Prostate gland (tissue), 2 donors: ENCODE measurements around the gene CDKL4. TPM values are rescaled to one million over a fixed set of nuclear protein-coding genes. Genes with fewer than 3 reads are reported as not detected.

Source experiments
- DNase-seq: peaks from one replicate; pipeline ENCODE4 v3.0.0-alpha.2; 2019; ENCODE audit warnings: low spot score
- H3K27ac ChIP-seq, 2 donors: fragments of 200-600 bp; sonication (generic); 2 replicates each; pipeline ENCODE4 v1.5.1; 2017 to 2019
- H3K27me3 ChIP-seq: fragments of 200-600 bp; sonication (generic); replicated peaks from 2 replicates; pipeline ENCODE4 v1.5.1; 2019; ENCODE audit not compliant: insufficient read depth
- H3K36me3 ChIP-seq, 2 donors: fragments of 200-600 bp; sonication (generic); 1 replicate in 1 of 2; 2 replicates in 1 of 2; pipeline versions ENCODE4 v1.5.1 to v1.8.1; 2017 to 2019
- H3K4me1 ChIP-seq: fragments of 200-600 bp; sonication (generic); replicated peaks from 2 replicates; pipeline ENCODE4 v1.5.1; 2019
- H3K4me3 ChIP-seq, 2 donors: fragments of 200-600 bp; sonication (generic); 2 replicates each; pipeline ENCODE4 v1.5.1; 2017 to 2019
- H3K9me3 ChIP-seq: fragments of 200-600 bp; sonication (generic); 2 replicates; pipeline ENCODE4 v1.5.1; 2017
- POLR2A ChIP-seq: fragments of 450-650 bp; IDR thresholded peaks from one replicate; pipeline ENCODE4 v1.6.1; 2016; ENCODE audit warnings: antibody characterized with exemption, mild to moderate bottlenecking
- POLR2AphosphoS5 ChIP-seq: sonication (generic); formaldehyde crosslinking; IDR thresholded peaks from one replicate; pipeline ENCODE4 v1.6.1; 2017; ENCODE audit warnings: antibody characterized with exemption
- WGBS: methylation state at CpG from one replicate; pipeline ENCODE4 v1.1.5; 2018; 5-methylcytosine and 5-hydroxymethylcytosine counted together
- intact Hi-C: fragments of 100-400 bp; cut with DNase I; formaldehyde crosslinking; loops from one replicate; pipeline ENCODE4 v1.14.2; 2022
- total RNA-seq, 2 donors: library from RNA; depleted of rRNA; stranded (reverse); fragments of >200 nt; gene quantifications; one replicate each; pipeline ENCODE4 v1.1.0, GENCODE V29; 2016
- TF ChIP-seq, protein P1 (sequence below), 4 experiments: fragments of 200-600 bp in 2 of 4; fragments of 450-650 bp in 2 of 4; sonication (generic) in 2 of 4; IDR thresholded peaks; 1 replicate in 3 of 4; 2 replicates in 1 of 4; pipeline ENCODE4 v1.5.1; 2016 to 2019; ENCODE audit warnings: antibody characterized with exemption in 4 of 4, mild to moderate bottlenecking in 2 of 4, moderate library complexity in 2 of 4

Gene CDKL4
- total RNA-seq, 2 donors from 2014 or later, result not detected

DNA sequence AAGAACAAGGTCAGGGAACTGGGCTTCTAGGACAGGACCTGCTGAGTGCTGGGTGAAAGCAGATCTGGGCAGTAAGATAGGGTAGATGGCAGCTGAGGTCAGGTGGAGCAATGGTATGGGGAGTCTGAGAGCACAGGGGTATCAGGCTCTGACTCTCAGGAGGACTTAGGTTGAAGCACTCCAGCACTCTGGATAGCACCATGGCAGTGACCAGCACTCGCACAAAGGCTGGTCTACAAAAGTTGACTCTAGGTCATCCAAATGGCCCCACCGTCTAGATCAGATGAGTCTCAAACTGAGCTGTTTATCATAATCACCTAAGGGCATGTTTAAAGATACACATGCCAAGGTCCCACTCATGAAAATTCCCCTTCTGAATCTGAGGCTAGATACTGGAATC lies 60.1 kb downstream of the CDKL4 start:
- no peak overlapping the region for H3K27ac ChIP-seq
- DNase-seq, result no peak
- H3K27me3 ChIP-seq, result no peaks in the 10 kb centered on the region
- no peaks in the 10 kb centered on the region for H3K36me3 ChIP-seq
- 98% methylated on average over 2 of the region's 2 CpGs for WGBS
- no peaks in the 10 kb centered on the region for H3K4me1 ChIP-seq
- intact Hi-C loops, result no loop called here
- no peaks in the 10 kb centered on the region for H3K9me3 ChIP-seq
- no peak overlapping the region for H3K4me3 ChIP-seq
- TF ChIP-seq POLR2AphosphoS5 (no peak), POLR2A (no peak)
- TF ChIP-seq, protein P1, sequence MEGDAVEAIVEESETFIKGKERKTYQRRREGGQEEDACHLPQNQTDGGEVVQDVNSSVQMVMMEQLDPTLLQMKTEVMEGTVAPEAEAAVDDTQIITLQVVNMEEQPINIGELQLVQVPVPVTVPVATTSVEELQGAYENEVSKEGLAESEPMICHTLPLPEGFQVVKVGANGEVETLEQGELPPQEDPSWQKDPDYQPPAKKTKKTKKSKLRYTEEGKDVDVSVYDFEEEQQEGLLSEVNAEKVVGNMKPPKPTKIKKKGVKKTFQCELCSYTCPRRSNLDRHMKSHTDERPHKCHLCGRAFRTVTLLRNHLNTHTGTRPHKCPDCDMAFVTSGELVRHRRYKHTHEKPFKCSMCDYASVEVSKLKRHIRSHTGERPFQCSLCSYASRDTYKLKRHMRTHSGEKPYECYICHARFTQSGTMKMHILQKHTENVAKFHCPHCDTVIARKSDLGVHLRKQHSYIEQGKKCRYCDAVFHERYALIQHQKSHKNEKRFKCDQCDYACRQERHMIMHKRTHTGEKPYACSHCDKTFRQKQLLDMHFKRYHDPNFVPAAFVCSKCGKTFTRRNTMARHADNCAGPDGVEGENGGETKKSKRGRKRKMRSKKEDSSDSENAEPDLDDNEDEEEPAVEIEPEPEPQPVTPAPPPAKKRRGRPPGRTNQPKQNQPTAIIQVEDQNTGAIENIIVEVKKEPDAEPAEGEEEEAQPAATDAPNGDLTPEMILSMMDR (IDR thresholded peaks at IDR 0.05), result no peak

DNA sequence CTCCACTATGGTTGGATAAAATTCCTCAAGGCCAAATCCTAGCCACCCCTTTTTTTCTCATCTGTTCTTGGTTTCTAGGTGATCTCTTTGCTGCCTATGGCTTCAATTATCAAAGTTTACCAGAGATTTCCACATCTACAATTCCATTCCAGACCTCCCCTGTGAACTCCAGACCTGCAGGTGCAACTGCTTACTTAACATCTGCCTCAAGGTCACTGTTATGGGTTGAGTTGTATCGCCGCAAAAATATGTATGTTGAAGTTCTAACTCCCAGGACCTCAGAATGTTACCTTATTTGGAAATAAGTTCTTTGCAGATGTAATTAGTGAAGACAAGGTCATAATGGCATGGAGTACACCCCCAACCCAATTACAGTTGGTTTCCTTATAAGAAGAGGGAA lies 62.5 kb downstream of the CDKL4 start:
- intact Hi-C loops, result no loop called here
- no peaks in the 10 kb centered on the region for H3K9me3 ChIP-seq
- TF ChIP-seq POLR2A (no peak), POLR2AphosphoS5 (no peak)
- TF ChIP-seq, protein P1 (IDR thresholded peaks at IDR 0.05), result no peak

GRCh38 chr2:39179974-39180960 lies 63.5 kb downstream of the CDKL4 start:
- Histone ChIP-seq H3K27me3 (no peaks in the 10 kb centered on the region), H3K27ac (no peak overlapping the region), H3K4me1 (no peaks in the 10 kb centered on the region), H3K4me3 (no peak overlapping the region), H3K36me3 (no peaks in the 10 kb centered on the region), H3K9me3 (no peaks in the 10 kb centered on the region)
- no peak for DNase-seq
- 76% methylated on average over 12 of the region's 12 CpGs for WGBS
- TF ChIP-seq, protein P1 (IDR thresholded peaks at IDR 0.05), result no peak
- TF ChIP-seq POLR2AphosphoS5 (no peak), POLR2A (no peak)
- intact Hi-C loops, result no loop called here

More for the DNA sequence above, 62.5 kb downstream of the CDKL4 start:
- H3K4me3 ChIP-seq, result no peak overlapping the region
- DNase-seq, result no peak
- H3K36me3 ChIP-seq, result no peaks in the 10 kb centered on the region
- H3K27me3 ChIP-seq, result no peaks in the 10 kb centered on the region
- H3K4me1 ChIP-seq, result no peaks in the 10 kb centered on the region
- WGBS, result 93% methylated on average over 2 of the region's 2 CpGs
- H3K27ac ChIP-seq, result no peak overlapping the region

DNA sequence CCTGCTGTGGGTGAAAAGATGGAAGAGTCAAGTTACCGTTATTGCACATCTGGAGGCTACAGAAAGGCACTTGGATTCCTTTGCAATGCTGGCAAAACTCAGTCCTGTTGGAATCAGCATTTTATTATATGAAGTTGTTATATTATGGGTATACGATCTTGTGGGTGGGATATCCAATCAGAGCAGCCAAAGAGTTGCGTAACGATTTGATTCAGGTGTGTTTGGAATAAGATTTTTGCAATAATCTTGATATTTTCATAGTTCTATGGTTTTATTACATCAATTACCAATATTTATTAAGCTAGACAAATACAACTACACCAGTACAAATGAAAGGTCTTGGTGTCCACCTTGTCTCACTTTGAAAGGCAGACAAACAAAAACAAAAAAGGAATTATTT lies 65.0 kb downstream of the CDKL4 start:
- intact Hi-C loops, result no loop called here
- 78% methylated on average over 4 of the region's 4 CpGs for WGBS

More for the DNA sequence above, 65.0 kb downstream of the CDKL4 start:
- Histone ChIP-seq H3K4me1 (no peaks in the 10 kb centered on the region), H3K9me3 (no peaks in the 10 kb centered on the region), H3K36me3 (no peaks in the 10 kb centered on the region), H3K27ac (no peak overlapping the region), H3K27me3 (no peaks in the 10 kb centered on the region), H3K4me3 (no peak overlapping the region)
- DNase-seq, result no peak
- no peak for TF ChIP-seq POLR2AphosphoS5
- TF ChIP-seq POLR2A, result no peak
- TF ChIP-seq, protein P1 (IDR thresholded peaks at IDR 0.05), result no peak
